ENCODE data around the gene NRXN3. TPM values are rescaled to one million over a fixed set of nuclear protein-coding genes. Genes with fewer than 3 reads are reported as not detected.

The NRXN3 gene
- total and polyA plus RNA-seq, 7 donors: 0.06 to 0.74 (median 0.15) TPM

- no peak overlapping the region for H3K27ac ChIP-seq
- no peak for TF ChIP-seq CTCF (IDR thresholded peaks at IDR 0.05)
- 78 to 83% (median 82%) methylated on average over 6 of the region's 6 CpGs for WGBS, 3 donors
- no peaks in the 10 kb centered on the region for H3K36me3 ChIP-seq (ENCODE audit: insufficient read depth in 1 of 2, low read depth in 1 of 2)
- no peak for DNase-seq
- no peak overlapping the region for H3K4me3 ChIP-seq
- no peaks in the 10 kb centered on the region for H3K4me1 ChIP-seq
- intact Hi-C loops (cut with DNase I): no loop called here
- ATAC-seq: no peak
- no peaks in the 10 kb centered on the region for H3K9me3 ChIP-seq
- H3K27me3 ChIP-seq (ENCODE audit: insufficient read depth in 3 of 3, low read length in 2 of 3): no peaks in the 10 kb centered on the region
These were observed 1203.3 kb downstream of the NRXN3 start for GRCh38 chr14:79373451-79373850.

GRCh38 chr14:79375356-79375755 lies 1205.2 kb downstream of the NRXN3 start:
- no peak for TF ChIP-seq CTCF (IDR thresholded peaks at IDR 0.05)
- H3K27me3 ChIP-seq (ENCODE audit: insufficient read depth in 3 of 3, low read length in 2 of 3): no peaks in the 10 kb centered on the region
- H3K36me3 ChIP-seq (ENCODE audit: insufficient read depth in 1 of 2, low read depth in 1 of 2): no peaks in the 10 kb centered on the region
- H3K9me3 ChIP-seq: no peaks in the 10 kb centered on the region
- ATAC-seq (no peak), DNase-seq (no peak)
- 35 to 41% (median 36%) methylated on average over 7 of the region's 7 CpGs for WGBS, 3 donors
- no peak overlapping the region for H3K27ac ChIP-seq
- no peaks in the 10 kb centered on the region for H3K4me1 ChIP-seq
- no peak overlapping the region for H3K4me3 ChIP-seq
- intact Hi-C loops (cut with DNase I): no loop called here

GRCh38 chr14:79376557-79376956 lies 1206.4 kb downstream of the NRXN3 start:
- DNase-seq: no peak
- Histone ChIP-seq H3K9me3 (no peaks in the 10 kb centered on the region), H3K4me1 (no peaks in the 10 kb centered on the region), H3K27me3 (ENCODE audit: insufficient read depth in 3 of 3, low read length in 2 of 3) (no peaks in the 10 kb centered on the region), H3K36me3 (ENCODE audit: insufficient read depth in 1 of 2, low read depth in 1 of 2) (no peaks in the 10 kb centered on the region), H3K27ac (no peak overlapping the region), H3K4me3 (no peak overlapping the region)
- no peak for TF ChIP-seq CTCF (IDR thresholded peaks at IDR 0.05)
- 47 to 59% (median 55%) methylated on average over 1 of the region's 1 CpG for WGBS, 3 donors
- ATAC-seq: no peak
- intact Hi-C loops (cut with DNase I): no loop called here

GRCh38 chr14:79378020-79378419 lies 1207.8 kb downstream of the NRXN3 start:
- Histone ChIP-seq H3K27me3 (ENCODE audit: insufficient read depth in 3 of 3, low read length in 2 of 3) (no peaks in the 10 kb centered on the region), H3K9me3 (no peaks in the 10 kb centered on the region), H3K4me1 (no peaks in the 10 kb centered on the region), H3K4me3 (no peak overlapping the region), H3K27ac (no peak overlapping the region), H3K36me3 (ENCODE audit: insufficient read depth in 1 of 2, low read depth in 1 of 2) (no peaks in the 10 kb centered on the region)
- no peak for DNase-seq
- TF ChIP-seq CTCF (IDR thresholded peaks at IDR 0.05): no peak
- WGBS, 3 donors: 37 to 54% (median 40%) methylated on average over 2 of the region's 2 CpGs
- intact Hi-C loops (cut with DNase I): no loop called here
- ATAC-seq: no peak

DNA sequence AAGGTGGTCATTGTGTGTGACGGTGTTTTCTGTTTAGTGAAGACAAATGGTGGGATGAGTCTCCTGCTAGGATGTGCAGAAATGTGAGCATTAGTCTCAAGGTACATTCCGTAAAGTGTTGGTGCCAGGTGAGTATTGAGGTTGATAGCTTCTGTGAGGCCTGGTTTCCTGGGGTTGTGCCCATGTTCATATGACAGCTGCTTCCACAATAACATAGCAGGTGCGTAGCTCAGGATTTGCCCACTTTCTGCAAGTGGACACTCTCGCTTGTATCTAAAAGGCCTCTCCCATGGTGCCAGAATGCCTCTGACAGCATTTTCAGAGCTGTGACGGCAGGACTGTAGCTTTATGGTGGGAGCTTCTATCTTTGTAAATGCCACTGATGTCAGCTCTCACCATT lies 1209.1 kb downstream of the NRXN3 start:
- Histone ChIP-seq H3K4me1 (no peaks in the 10 kb centered on the region), H3K9me3 (no peaks in the 10 kb centered on the region), H3K27me3 (ENCODE audit: insufficient read depth in 3 of 3, low read length in 2 of 3) (no peaks in the 10 kb centered on the region), H3K4me3 (no peak overlapping the region), H3K27ac (no peak overlapping the region), H3K36me3 (ENCODE audit: insufficient read depth in 1 of 2, low read depth in 1 of 2) (no peaks in the 10 kb centered on the region)
- TF ChIP-seq CTCF (IDR thresholded peaks at IDR 0.05): no peak
- DNase-seq (no peak), ATAC-seq (no peak)
- intact Hi-C loops (cut with DNase I): no loop called here
- 86 to 92% (median 91%) methylated on average over 5 of the region's 5 CpGs for WGBS, 3 donors

All from psoas muscle (tissue), 8 donors.